Suprapubic skin (tissue), 4 donors: ENCODE data around the gene STK25. TPM values are rescaled to one million over a fixed set of nuclear protein-coding genes. Genes with fewer than 3 reads are reported as not detected.

ENCODE experiments used
- DNase-seq, 2 donors: peaks; one replicate each; pipeline ENCODE4 v3.0.0-alpha.2; 2019; ENCODE audit warnings: low spot score in 2 of 2
- H3K27ac ChIP-seq: fragments of 200-600 bp; sonication (generic); one replicate; pipeline ENCODE4 v1.5.1; 2019
- H3K27me3 ChIP-seq: fragments of 200-600 bp; sonication (generic); one replicate; pipeline ENCODE4 v1.5.1; 2019
- H3K36me3 ChIP-seq: fragments of 200-600 bp; sonication (generic); one replicate; pipeline ENCODE4 v1.5.1; 2019
- H3K4me1 ChIP-seq: fragments of 200-600 bp; sonication (generic); one replicate; pipeline ENCODE4 v1.5.1; 2019
- H3K4me3 ChIP-seq: fragments of 200-600 bp; sonication (generic); one replicate; pipeline ENCODE4 v1.5.1; 2019; ENCODE audit warnings: mild to moderate bottlenecking
- H3K9me3 ChIP-seq: fragments of 200-600 bp; sonication (generic); one replicate; pipeline ENCODE4 v1.5.1; 2019
- CTCF ChIP-seq, 2 donors: fragments of 200-600 bp in 1 of 2; fragments of 450-650 bp in 1 of 2; sonication (generic) in 1 of 2; IDR thresholded peaks; one replicate each; pipeline ENCODE4 v1.5.1; 2016 to 2019; ENCODE audit warnings: antibody characterized with exemption in 2 of 2, mild to moderate bottlenecking in 1 of 2, moderate library complexity in 1 of 2
- EP300 ChIP-seq: sonication (generic); formaldehyde crosslinking; IDR thresholded peaks from one replicate; pipeline ENCODE4 v1.6.1; 2017; ENCODE audit warnings: antibody characterized with exemption
- POLR2A ChIP-seq, 2 donors: fragments of 450-650 bp; IDR thresholded peaks; one replicate each; pipeline ENCODE4 v1.6.1; 2017; ENCODE audit warnings: antibody characterized with exemption in 2 of 2, mild to moderate bottlenecking in 2 of 2, moderate library complexity in 2 of 2
- POLR2AphosphoS5 ChIP-seq, 3 donors: sonication (generic); formaldehyde crosslinking; IDR thresholded peaks; one replicate each; pipeline ENCODE4 v1.6.1; 2017; ENCODE audit warnings: antibody characterized with exemption in 3 of 3
- WGBS: methylation state at CpG from one replicate; pipeline ENCODE4 v1.1.5; 2018; 5-methylcytosine and 5-hydroxymethylcytosine counted together
- total RNA-seq, 4 donors: library from RNA; depleted of rRNA; stranded (reverse); fragments of >200 nt; gene quantifications; one replicate each; pipeline ENCODE4 v1.1.0, GENCODE V29; 2016

STK25 gene
- total RNA-seq = 100 to 1,000 TPM; 131 to 232 (median 147) TPM

DNA sequence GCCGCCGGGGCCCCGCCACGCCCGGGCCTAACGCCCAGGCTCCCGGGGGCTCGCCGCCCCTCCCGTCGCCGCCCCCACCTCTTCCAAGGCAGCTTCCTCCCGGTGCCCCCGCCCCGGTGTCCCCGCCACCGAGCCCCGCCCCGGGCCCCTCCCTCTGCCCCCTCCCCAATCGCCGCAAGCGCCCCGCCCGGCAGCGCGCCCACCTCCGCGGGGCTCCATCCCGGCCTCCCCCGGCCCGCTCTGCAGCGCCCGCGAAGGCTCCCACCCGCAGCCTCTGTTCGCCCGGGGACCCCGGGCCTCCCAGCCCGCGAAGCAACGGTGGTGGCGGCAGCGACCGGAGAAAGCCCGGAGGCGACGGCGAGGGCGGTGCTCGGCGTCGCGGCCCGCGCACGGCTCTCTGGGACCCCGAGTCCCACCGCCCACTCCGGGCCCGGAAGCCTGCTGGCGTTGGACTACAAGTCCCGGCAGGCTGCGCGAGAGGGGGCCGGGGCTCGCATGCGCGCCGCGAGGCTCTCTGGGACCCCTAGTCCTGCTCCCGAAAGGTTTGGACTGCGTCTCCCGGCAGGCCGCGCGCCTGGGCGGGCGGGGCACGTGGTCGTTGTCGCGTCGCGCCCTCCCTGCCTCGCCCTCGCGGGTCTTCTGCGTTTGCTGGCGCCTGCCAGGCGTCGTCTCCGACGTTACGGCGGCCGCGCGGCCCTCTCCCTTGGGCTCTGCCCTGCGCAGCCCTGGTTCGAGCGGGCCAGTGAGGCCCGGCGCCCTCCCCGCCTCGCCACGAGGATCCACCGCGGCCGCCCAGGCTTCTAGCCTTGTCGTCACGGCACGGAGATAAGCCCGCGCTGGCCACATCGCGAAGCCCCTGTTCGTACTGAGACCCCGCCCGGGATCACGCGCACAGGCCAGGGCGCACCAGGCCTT, at the start of gene STK25:
Gene STK25 (minus strand): TSS at position 345 of the 915 bp plus-strand sequence. CDS start 549 bp downstream, outside the sequence.
- peak in 2 of 3 donors; percentile 91 to 94 for TF ChIP-seq POLR2AphosphoS5 (IDR thresholded peaks at IDR 0.05)
- no peak for TF ChIP-seq EP300
- peak; percentile 34 to 42 for TF ChIP-seq POLR2A (IDR thresholded peaks at IDR 0.05)
- no peak for TF ChIP-seq CTCF (IDR thresholded peaks at IDR 0.05)
- 0% methylated on average over 9 of the region's 122 CpGs for WGBS

GRCh38 chr2:241556746-241557145, 48.4 kb upstream of the STK25 start:
- H3K9me3 ChIP-seq = no peaks in the 10 kb centered on the region
- peaks cover 9% of the 10 kb centered on the region for H3K27me3 ChIP-seq
- H3K4me3 ChIP-seq = no peak overlapping the region
- H3K4me1 ChIP-seq = peaks cover 42% of the 10 kb centered on the region
- no peaks in the 10 kb centered on the region for H3K36me3 ChIP-seq
- DNase-seq = no peak
- no peak for TF ChIP-seq EP300
- no peak for TF ChIP-seq POLR2A (IDR thresholded peaks at IDR 0.05)
- TF ChIP-seq CTCF (IDR thresholded peaks at IDR 0.05) = no peak
- TF ChIP-seq POLR2AphosphoS5 (IDR thresholded peaks at IDR 0.05) = no peak
- H3K27ac ChIP-seq = no peak overlapping the region

More for the DNA sequence above, at the start of gene STK25:
- Histone ChIP-seq H3K4me1 (peaks cover 43% of the 10 kb centered on the region), H3K9me3 (no peaks in the 10 kb centered on the region), H3K36me3 (peaks cover 4% of the 10 kb centered on the region), H3K27ac (peak within 1 kb of the TSS; percentile 80), H3K27me3 (no peaks in the 10 kb centered on the region), H3K4me3 (peak within 1 kb of the TSS; percentile 93)
- peak; percentile 98 for DNase-seq

- Histone ChIP-seq H3K36me3 (no peaks in the 10 kb centered on the region), H3K27ac (no peak overlapping the region), H3K9me3 (no peaks in the 10 kb centered on the region), H3K4me1 (peaks cover 34% of the 10 kb centered on the region), H3K27me3 (peaks cover 15% of the 10 kb centered on the region), H3K4me3 (no peak overlapping the region)
- whole genome bisulfite sequencing = 30% methylated on average over 3 of the region's 3 CpGs
- no peak for DNase-seq
- no peak for TF ChIP-seq CTCF (IDR thresholded peaks at IDR 0.05)
- no peak for TF ChIP-seq EP300
- no peak for TF ChIP-seq POLR2AphosphoS5 (IDR thresholded peaks at IDR 0.05)
- TF ChIP-seq POLR2A (IDR thresholded peaks at IDR 0.05) = no peak
Measured at GRCh38 chr2:241555711-241556110, 47.3 kb upstream of the STK25 start.

DNA sequence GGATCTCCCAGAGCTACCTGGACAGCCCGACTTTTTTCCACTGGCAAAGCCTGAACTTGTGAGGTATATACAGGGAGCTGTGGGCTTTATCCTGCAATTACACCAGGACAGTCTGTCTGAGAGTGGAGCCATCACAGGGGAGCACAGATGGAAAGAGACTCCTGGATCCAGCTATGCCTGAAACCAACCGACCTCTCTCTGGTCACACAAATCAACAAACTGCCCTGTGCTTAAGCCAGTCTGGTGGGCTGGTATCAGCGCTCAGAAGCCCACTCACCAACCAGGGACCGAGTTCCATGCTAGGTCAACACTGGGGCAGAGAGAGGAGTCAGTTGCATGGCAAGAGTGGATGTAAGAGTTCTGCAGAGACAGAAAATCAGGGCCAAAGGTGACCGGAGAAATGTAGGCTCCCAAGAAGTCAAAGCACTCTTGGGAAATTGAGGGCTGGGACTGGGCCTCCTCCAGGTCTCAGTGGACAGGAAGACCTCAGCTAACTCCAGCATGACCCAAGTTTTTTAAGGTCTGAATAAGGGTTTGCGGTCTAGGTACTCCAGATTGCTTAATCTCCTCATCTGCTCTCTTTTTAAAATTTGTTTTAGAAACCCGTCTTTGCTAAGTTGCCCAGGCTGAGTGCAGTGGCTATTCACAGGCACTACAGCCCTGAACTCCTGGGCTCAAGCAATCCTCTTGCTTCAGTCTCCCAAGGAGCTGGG, 46.4 kb upstream of the STK25 start:
- Histone ChIP-seq H3K27ac (no peak overlapping the region), H3K4me3 (no peak overlapping the region), H3K9me3 (no peaks in the 10 kb centered on the region), H3K27me3 (peaks cover 15% of the 10 kb centered on the region), H3K4me1 (peaks cover 25% of the 10 kb centered on the region), H3K36me3 (no peaks in the 10 kb centered on the region)
- WGBS = 86% methylated on average over 6 of the region's 7 CpGs
- no peak for TF ChIP-seq EP300
- no peak for TF ChIP-seq POLR2A (IDR thresholded peaks at IDR 0.05)
- no peak for TF ChIP-seq POLR2AphosphoS5 (IDR thresholded peaks at IDR 0.05)
- no peak for TF ChIP-seq CTCF (IDR thresholded peaks at IDR 0.05)
- no peak for DNase-seq

- Histone ChIP-seq H3K27me3 (peaks cover 10% of the 10 kb centered on the region), H3K4me1 (peaks cover 17% of the 10 kb centered on the region), H3K27ac (no peak overlapping the region), H3K36me3 (no peaks in the 10 kb centered on the region), H3K9me3 (no peaks in the 10 kb centered on the region), H3K4me3 (no peak overlapping the region)
- WGBS = 61% methylated on average over 2 of the region's 6 CpGs
- no peak for DNase-seq
- no peak for TF ChIP-seq CTCF (IDR thresholded peaks at IDR 0.05)
- TF ChIP-seq EP300 = no peak
- no peak for TF ChIP-seq POLR2AphosphoS5 (IDR thresholded peaks at IDR 0.05)
- TF ChIP-seq POLR2A (IDR thresholded peaks at IDR 0.05) = no peak
Measured at GRCh38 chr2:241553981-241554380, 45.6 kb upstream of the STK25 start.
